Gastroesophageal sphincter (tissue), 2 donors: ENCODE data around the gene TENM3.

ENCODE experiments used
- EP300 ChIP-seq: sonication (generic); formaldehyde crosslinking; IDR thresholded peaks from one replicate; pipeline ENCODE4 v1.6.1; 2017; ENCODE audit warnings: antibody characterized with exemption, mild to moderate bottlenecking
- POLR2A ChIP-seq, 2 donors: fragments of 450-650 bp; IDR thresholded peaks; one replicate each; pipeline ENCODE4 v1.6.1; 2017; ENCODE audit warnings: antibody characterized with exemption in 2 of 2, mild to moderate bottlenecking in 2 of 2, moderate library complexity in 1 of 2

DNA sequence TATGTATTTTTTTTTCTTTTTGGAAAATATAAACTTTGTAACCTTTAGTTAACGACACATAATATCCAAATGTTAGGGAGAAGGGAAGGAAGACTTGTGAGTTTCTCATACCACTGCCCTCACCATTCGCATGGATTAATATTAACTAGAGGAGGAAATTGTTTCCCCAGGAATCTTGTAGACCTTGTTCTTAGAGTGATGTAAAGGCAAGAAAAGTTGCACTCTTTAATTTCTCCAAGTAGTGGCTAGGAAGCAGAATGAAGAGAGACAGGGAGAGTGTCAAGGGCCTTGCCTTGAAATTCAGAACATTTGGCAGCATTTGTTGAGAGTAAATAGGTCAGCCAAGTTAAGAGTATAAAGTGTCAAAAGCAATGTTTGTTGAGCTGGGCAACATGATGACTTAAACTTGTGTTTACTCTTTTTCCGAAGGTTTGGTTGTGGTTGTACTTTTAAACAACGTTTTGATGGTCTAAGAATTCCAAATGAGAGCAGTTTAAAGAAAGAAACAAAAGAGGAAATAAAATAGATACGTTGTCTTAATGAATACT lies 105.7 kb downstream of the TENM3 start:
- TF ChIP-seq EP300 (no peak), POLR2A (IDR thresholded peaks at IDR 0.05) (no peak)
